Cardiac muscle cell (in vitro differentiated cells and primary cell): ENCODE data around the gene KCNT1. TPM values are rescaled to one million over a fixed set of nuclear protein-coding genes. Genes with fewer than 3 reads are reported as not detected.

Experiments
- DNase-seq, 2 donors: peaks; one replicate each; pipeline versions ENCODE4 v3.0.0 to v3.0.0-alpha.2; 2010 to 2017; ENCODE audit warnings: low read depth in 1 of 2, low spot score in 1 of 2
- H3K27ac ChIP-seq: fragments of 200-600 bp; sonication (generic); 2 replicates; pipeline ENCODE4 v1.5.1; 2016
- H3K27me3 ChIP-seq: fragments of 200-600 bp; sonication (generic); 2 replicates; pipeline ENCODE4 v1.6.0; 2016; ENCODE audit warnings: control low read depth
- H3K36me3 ChIP-seq: fragments of 200-600 bp; sonication (generic); 2 replicates; pipeline ENCODE4 v1.5.1; 2016; ENCODE audit warnings: control low read depth
- H3K4me1 ChIP-seq: fragments of 200-600 bp; sonication (generic); 2 replicates; pipeline ENCODE4 v1.8.1; 2017; ENCODE audit warnings: low read depth, mild to moderate bottlenecking, mixed run types
- H3K4me3 ChIP-seq: fragments of 200-600 bp; sonication (generic); 2 replicates; pipeline ENCODE4 v1.5.1; 2016; ENCODE audit warnings: mild to moderate bottlenecking
- H3K9me3 ChIP-seq: fragments of 200-600 bp; sonication (generic); 2 replicates; pipeline ENCODE4 v1.5.1; 2017; ENCODE audit warnings: low read depth, mild to moderate bottlenecking, control low read depth
- CTCF ChIP-seq: IDR thresholded peaks from 2 replicates; pipeline ENCODE4 v1.5.1; 2012; ENCODE audit warnings: low read depth, mild to moderate bottlenecking, low read length
- polyA plus RNA-seq: library from polyadenylated mRNA; unstranded; fragments of >200 nt; fragmentation: Nextera tagmentation; extraction: Ambion mirVana; gene quantifications from 2 replicates; pipeline ENCODE4 v1.2.1, GENCODE V29; 2016
- total RNA-seq: library from RNA; depleted of rRNA; stranded (reverse); fragments of >200 nt; gene quantifications from 2 replicates; pipeline ENCODE4 v1.2.3, GENCODE V29; 2016

Gene KCNT1
- total and polyA plus RNA-seq, 2 experiments from 2014 or later: 0.12 to 0.20 TPM

- Histone ChIP-seq H3K27me3 (peaks cover 38% of the 10 kb centered on the region), H3K9me3 (no peaks in the 10 kb centered on the region), H3K36me3 (no peaks in the 10 kb centered on the region), H3K4me3 (peak overlapping the region; percentile 29), H3K27ac (no peak overlapping the region), H3K4me1 (peaks cover 3% of the 10 kb centered on the region)
- no peak for DNase-seq
- TF ChIP-seq CTCF: no peak
Observed at GRCh38 chr9:135701067-135701958, 672 bp upstream of the KCNT1 start.

GRCh38 chr9:135703726-135704125, 1.7 kb downstream of the KCNT1 start:
- DNase-seq: no peak
- no peaks in the 10 kb centered on the region for H3K36me3 ChIP-seq
- H3K4me3 ChIP-seq: no peak overlapping the region
- peaks cover 3% of the 10 kb centered on the region for H3K4me1 ChIP-seq
- H3K27ac ChIP-seq: no peak overlapping the region
- H3K9me3 ChIP-seq: no peaks in the 10 kb centered on the region
- peaks cover 50% of the 10 kb centered on the region for H3K27me3 ChIP-seq
- TF ChIP-seq CTCF: no peak

GRCh38 chr9:135704483-135704882, 2.5 kb downstream of the KCNT1 start:
- H3K4me1 ChIP-seq: peaks cover 3% of the 10 kb centered on the region
- H3K4me3 ChIP-seq: no peak overlapping the region

GRCh38 chr9:135705376-135705775, 3.4 kb downstream of the KCNT1 start:
- no peak for TF ChIP-seq CTCF
- peaks cover 65% of the 10 kb centered on the region for H3K27me3 ChIP-seq
- H3K4me3 ChIP-seq: no peak overlapping the region
- DNase-seq: no peak
- no peaks in the 10 kb centered on the region for H3K36me3 ChIP-seq
- no peak overlapping the region for H3K27ac ChIP-seq
- no peaks in the 10 kb centered on the region for H3K9me3 ChIP-seq
- H3K4me1 ChIP-seq: peaks cover 3% of the 10 kb centered on the region

More at GRCh38 chr9:135704483-135704882, 2.5 kb downstream of the KCNT1 start:
- H3K36me3 ChIP-seq: no peaks in the 10 kb centered on the region
- H3K27me3 ChIP-seq: peaks cover 58% of the 10 kb centered on the region
- TF ChIP-seq CTCF: no peak
- H3K9me3 ChIP-seq: no peaks in the 10 kb centered on the region
- DNase-seq: peak; percentile 15 to 75
- H3K27ac ChIP-seq: no peak overlapping the region

- H3K36me3 ChIP-seq: no peaks in the 10 kb centered on the region
- H3K27ac ChIP-seq: no peak overlapping the region
- TF ChIP-seq CTCF: no peak
- no peaks in the 10 kb centered on the region for H3K9me3 ChIP-seq
- no peak overlapping the region for H3K4me3 ChIP-seq
- DNase-seq: no peak
- H3K4me1 ChIP-seq: peaks cover 3% of the 10 kb centered on the region
- H3K27me3 ChIP-seq: peaks cover 65% of the 10 kb centered on the region
Observed at GRCh38 chr9:135706288-135706687, 4.3 kb downstream of the KCNT1 start.
